NCI-H2227 (cell line): ENCODE data around the gene MCOLN1.

ENCODE experiments used
- DNase-seq: peaks from one replicate; lab custom pipeline; 2025; ENCODE audit not compliant: unreplicated experiment; lab: John Stamatoyannopoulos, UW

Gene MCOLN1

GRCh38 chr19:7502552-7502951, 19.9 kb upstream of the MCOLN1 start:
- DNase-seq = no peak

DNA sequence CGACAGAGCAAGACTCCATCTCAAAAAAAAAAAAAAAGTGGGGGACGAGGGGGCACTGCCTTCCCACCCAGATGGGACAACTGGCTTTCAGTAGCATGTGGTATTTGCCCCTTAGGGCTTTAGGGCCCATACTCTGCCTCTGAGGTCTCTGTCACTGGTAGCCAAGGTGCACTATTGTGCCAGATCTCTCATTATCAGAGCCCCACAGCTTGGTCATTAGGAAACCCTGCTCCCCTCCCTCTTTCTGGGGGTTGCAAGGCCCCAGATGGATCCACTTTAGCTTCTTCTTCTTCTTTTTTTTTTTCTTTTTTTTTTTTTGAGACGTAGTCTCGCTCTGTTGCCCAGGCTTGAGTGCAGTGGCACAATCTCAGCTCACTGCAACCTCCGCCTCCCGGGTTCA, 17.7 kb upstream of the MCOLN1 start:
- DNase-seq = no peak

GRCh38 chr19:7505288-7505681, 17.1 kb upstream of the MCOLN1 start:
- DNase-seq = no peak

DNA sequence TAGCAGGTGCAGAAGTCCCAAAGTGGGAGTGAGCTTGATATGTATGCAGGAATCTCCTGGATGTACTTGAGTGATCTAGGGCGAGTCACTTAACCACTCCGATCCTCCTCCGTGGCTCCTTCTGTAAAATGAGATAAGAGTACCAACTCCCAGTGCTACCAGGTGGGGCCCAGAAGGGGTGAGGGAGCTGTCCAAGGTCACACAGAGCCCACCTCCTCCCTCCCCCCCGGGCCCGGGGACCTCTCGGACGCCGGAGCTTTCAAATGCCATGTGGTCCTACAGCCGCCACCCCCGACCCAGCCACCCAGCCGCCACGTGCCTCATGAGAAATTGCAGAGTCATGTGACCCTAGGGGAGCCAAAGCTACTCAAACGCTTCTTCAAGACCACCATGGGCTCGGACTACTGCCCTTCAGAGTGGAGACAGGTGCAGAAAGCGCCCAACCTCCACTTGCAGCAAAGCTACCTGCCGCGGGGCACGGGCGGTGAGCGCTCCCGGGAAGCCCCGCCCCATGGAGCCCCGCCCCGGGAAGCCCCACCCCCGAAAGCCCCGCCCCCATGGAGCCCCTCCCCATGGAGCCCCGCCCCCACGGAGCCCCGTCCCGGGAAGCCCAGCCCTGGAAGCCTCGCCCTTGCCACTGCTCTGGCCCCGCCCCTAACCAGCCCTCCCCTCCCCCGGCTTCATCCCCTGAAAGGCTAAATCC, 16.6 kb upstream of the MCOLN1 start:
- peak; percentile 51 for DNase-seq

GRCh38 chr19:7506385-7507328, 15.8 kb upstream of the MCOLN1 start:
- peak; percentile 52 for DNase-seq

- DNase-seq = peak; percentile 40
These were observed 14.5 kb upstream of the MCOLN1 start for GRCh38 chr19:7507884-7508283.

DNA sequence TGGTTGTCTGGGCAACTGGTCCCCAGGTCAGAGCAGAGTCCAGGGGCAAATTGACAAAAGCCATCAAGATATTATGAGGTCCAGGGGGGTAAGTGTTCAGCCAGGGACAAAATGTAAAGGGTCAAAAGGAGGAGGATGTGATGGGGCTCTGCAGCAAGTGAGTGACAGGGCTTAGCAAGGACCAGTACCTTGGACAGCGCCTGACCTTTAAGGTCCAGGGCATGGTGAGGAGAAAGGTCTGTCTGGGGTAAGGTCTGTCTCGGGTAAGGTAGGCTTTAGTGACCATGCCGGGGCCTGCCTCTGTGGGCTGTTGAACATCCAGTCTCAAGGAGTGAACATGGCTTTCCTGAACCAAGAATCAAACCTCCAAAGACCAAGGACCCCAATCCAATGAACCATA, 12.8 kb upstream of the MCOLN1 start:
- DNase-seq = no peak

GRCh38 chr19:7512400-7512851, 10.0 kb upstream of the MCOLN1 start:
- DNase-seq = no peak

- no peak for DNase-seq
These were observed 8.4 kb upstream of the MCOLN1 start for GRCh38 chr19:7513809-7514642.

DNA sequence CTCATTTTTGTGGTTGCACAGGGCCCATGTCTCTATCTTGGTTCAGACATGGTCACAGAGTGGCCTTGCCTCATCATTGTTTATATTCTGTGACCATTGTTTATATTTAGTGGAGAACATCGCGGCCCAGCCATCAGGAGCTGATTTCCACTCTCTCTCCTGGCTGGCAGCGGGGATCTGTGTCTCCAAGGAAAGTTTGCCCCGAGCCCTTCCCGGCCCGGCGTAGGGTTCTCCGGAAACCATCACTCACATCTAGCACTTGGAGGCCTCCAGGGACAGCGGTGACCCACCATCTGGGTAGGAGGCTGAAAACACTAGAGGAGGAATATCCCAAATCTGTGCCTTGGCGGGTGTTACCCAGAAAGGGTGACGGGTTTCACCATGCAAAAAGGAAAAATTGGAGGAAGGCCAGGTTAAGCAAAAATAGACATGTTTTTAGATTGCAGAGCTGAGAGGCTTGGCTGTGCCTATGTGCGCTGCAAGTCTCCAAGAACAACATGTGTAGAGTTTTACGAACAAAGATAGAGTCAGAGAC, 7.2 kb upstream of the MCOLN1 start:
- no peak for DNase-seq

DNA sequence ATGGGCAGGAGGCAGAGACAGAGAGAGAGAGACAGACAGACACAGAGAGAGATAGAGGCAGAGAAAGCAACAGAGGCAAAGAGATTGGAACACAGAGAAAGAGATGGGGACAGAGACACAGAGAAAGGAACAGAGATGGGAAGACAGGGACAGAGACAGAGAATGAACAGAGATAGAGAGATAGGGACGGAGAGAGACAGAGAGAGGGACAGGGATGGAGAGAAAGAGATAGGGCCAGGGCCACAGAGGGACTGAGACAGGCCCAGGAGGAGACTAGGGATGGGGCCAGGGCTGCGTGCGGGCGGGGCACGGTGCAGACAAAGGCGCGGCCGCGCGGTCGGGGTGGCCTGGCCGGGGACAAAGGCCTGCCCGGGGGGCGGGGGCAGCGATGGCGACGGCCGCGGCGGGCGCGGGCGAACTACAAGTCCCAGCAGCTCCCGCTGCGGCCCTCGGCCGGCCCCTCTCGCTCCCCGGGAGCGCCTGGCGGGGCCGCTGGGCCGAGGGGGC, 6.7 kb upstream of the MCOLN1 start, which contains the start of gene ZNF358:
Gene ZNF358 (plus strand): TSS at position 459 of the 507 bp plus-strand sequence. CDS start 3,140 bp downstream, outside the sequence.
- peak; percentile 77 for DNase-seq

- no peak for DNase-seq
These were observed 6.1 kb upstream of the MCOLN1 start for GRCh38 chr19:7516333-7516732.

GRCh38 chr19:7516878-7517277, 5.5 kb upstream of the MCOLN1 start:
- no peak for DNase-seq

DNA sequence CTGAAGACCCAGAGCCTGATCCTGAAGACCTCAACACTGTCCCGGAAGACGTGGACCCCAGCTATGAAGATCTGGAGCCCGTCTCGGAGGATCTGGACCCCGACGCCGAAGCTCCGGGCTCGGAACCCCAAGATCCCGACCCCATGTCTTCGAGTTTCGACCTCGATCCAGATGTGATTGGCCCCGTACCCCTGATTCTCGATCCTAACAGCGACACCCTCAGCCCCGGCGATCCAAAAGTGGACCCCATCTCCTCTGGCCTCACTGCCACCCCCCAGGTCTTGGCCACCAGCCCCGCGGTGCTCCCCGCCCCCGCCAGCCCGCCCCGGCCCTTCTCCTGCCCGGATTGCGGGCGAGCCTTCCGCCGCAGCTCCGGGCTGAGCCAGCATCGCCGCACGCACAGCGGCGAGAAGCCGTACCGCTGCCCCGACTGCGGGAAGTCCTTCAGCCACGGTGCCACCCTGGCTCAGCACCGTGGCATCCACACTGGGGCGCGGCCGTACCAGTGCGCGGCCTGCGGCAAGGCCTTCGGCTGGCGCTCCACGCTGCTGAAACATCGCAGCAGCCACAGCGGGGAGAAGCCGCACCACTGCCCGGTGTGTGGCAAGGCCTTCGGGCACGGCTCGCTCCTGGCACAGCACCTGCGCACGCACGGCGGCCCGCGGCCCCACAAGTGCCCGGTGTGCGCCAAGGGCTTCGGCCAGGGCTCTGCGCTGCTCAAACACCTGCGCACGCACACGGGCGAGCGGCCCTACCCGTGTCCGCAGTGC, 2.9 kb upstream of the MCOLN1 start:
- DNase-seq = no peak

DNA sequence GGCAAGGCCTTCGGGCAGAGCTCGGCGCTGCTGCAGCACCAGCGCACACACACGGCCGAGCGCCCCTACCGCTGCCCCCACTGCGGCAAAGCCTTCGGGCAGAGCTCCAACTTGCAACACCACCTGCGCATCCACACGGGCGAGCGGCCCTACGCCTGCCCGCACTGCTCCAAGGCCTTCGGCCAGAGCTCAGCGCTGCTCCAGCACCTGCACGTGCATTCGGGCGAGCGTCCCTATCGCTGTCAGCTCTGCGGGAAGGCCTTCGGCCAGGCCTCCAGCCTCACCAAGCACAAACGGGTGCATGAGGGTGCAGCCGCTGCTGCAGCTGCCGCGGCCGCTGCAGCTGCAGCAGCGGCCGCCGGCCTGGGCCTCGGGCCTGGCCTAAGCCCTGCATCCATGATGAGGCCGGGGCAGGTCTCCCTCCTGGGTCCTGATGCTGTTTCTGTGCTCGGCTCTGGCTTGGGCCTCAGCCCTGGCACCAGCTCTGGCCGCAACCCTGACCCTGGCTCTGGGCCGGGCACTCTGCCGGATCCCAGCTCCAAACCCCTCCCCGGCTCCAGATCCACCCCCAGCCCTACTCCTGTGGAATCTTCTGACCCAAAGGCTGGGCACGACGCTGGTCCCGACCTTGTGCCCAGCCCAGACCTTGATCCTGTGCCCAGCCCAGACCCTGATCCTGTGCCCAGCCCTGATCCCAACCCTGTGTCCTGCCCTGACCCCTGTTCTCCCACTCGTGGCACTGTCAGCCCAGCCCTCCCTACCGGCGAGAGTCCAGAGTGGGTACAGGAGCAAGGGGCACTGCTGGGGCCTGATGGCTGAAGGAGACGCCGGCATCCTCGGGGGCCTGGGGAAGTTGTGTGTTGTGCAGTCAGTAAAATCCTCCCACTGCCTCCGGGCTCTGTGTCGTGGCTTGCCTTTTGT, 2.0 kb upstream of the MCOLN1 start:
- no peak for DNase-seq

- no peak for DNase-seq
These were observed 813 bp upstream of the MCOLN1 start for GRCh38 chr19:7521551-7522071.

DNA sequence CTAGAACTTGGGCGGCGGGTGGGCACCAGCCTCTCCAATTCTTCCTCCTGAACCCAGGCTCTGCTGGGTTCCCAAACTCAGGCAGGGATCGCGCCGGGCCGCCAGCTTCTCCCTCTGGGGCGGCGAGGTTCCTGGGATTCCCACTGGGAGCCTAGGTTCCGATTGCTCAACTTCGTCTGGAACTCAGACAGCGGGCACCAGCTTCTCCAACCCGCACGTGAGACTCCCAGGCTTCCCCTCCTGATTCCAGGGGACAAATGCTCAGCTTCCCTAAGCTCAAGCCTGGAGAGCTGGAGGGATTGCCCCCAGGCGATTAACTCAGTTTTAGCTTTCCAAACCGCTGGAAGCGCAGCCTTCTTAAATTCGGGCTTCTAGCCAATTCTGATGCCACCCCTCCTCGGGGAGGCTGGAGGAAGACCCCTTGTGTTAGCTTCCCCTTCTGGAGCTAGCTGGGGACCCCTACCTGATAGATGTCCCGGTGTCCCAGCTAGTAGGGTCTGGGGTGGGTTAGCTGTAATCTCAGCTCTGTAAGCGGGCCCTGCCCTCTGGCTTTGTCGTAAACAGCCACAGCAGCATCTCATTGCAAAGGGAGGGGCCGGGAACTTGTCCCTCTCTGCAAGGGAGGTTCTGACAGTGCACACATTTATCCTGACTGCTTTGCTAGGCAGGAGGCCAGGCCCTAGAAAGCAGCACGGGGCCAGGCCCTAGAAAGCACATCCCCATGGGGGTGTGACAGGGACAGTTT, 671 bp downstream of the MCOLN1 start:
- no peak for DNase-seq

- no peak for DNase-seq
These were observed 2.1 kb downstream of the MCOLN1 start for GRCh38 chr19:7524523-7524922.
